IMR-90 (cell line): Measurements from ENCODE around the gene KRT34. TPM values are rescaled to one million over a fixed set of nuclear protein-coding genes. Genes with fewer than 3 reads are reported as not detected.

Source experiments
- ATAC-seq: fragments of 200-7000 bp; cut with Tn5 transposase; 2 replicates; pipeline ENCODE4 v1.9.1; 2020; ENCODE audit warnings: low read depth, mild to moderate bottlenecking, moderate library complexity
- BruUV-seq: library from RNA; stranded (reverse); fragments of 400-500 nt; replicated peaks from 2 replicates; lab custom pipeline; 2021; lab: Mats Ljungman, UMichigan
- CTCF ChIA-PET: fragments of 300-600 bp; formaldehyde crosslinking; extraction: SDS; loops from one replicate; lab custom pipeline; 2021; ENCODE audit warnings: antibody characterized with exemption; lab: Yijun Ruan, JAX
- POLR2A ChIA-PET: fragments of 300-600 bp; sonication (Branson Sonifier 250); formaldehyde crosslinking; loops from one replicate; lab custom pipeline; 2022; ENCODE audit warnings: antibody characterized with exemption; ENCODE audit not compliant: unreplicated experiment; lab: Charles Lee
- DNase-seq: peaks from one replicate; pipeline ENCODE4 v3.0.0; 2013
- H2AFZ ChIP-seq: replicated peaks from 2 replicates; pipeline ENCODE3; 2013; ENCODE audit warnings: low read length, mild to moderate bottlenecking; ENCODE audit not compliant: poor library complexity
- H2AK5ac ChIP-seq: 2 replicates; pipeline ENCODE4 v1.6.1; 2013; ENCODE audit warnings: low read depth, low read length, inconsistent platforms
- H2AK9ac ChIP-seq: replicated peaks from 2 replicates; pipeline ENCODE3; 2013; ENCODE audit warnings: mild to moderate bottlenecking, low read depth, low read length, moderate library complexity; ENCODE audit not compliant: poor library complexity
- H2BK120ac ChIP-seq: 2 replicates; pipeline ENCODE4 v1.6.1; 2013; ENCODE audit warnings: low read depth, low read length, inconsistent platforms
- H2BK15ac ChIP-seq: 3 replicates; pipeline ENCODE4 v1.6.1; 2013; ENCODE audit warnings: low read depth, low read length, inconsistent platforms
- H2BK20ac ChIP-seq: 2 replicates; pipeline ENCODE4 v1.6.1; 2013; ENCODE audit warnings: low read depth, mild to moderate bottlenecking, inconsistent platforms, low read length, moderate library complexity
- H2BK5ac ChIP-seq: 2 replicates; pipeline ENCODE4 v1.6.1; 2013; ENCODE audit warnings: mild to moderate bottlenecking, low read depth, low read length, inconsistent platforms; ENCODE audit not compliant: poor library complexity, severe bottlenecking
- H3K14ac ChIP-seq: replicated peaks from 2 replicates; pipeline ENCODE4 v1.6.1; 2013; ENCODE audit warnings: low read depth, low read length, inconsistent platforms
- H3K18ac ChIP-seq: 2 replicates; pipeline ENCODE4 v1.6.1; 2013; ENCODE audit warnings: low read depth, low read length, control low read depth
- H3K23ac ChIP-seq: 2 replicates; pipeline ENCODE4 v1.6.1; 2013; ENCODE audit warnings: low read depth, low read length, inconsistent platforms
- H3K27ac ChIP-seq: 2 replicates; pipeline ENCODE4 v1.5.1; 2013; ENCODE audit warnings: mild to moderate bottlenecking, control low read depth, low read length; ENCODE audit not compliant: insufficient read depth
- H3K27me3 ChIP-seq: 2 replicates; pipeline ENCODE4 v1.6.1; 2013; ENCODE audit warnings: low read length; ENCODE audit not compliant: control insufficient read depth, insufficient read depth
- H3K36me3 ChIP-seq: 2 replicates; pipeline ENCODE4 v1.6.1; 2013; ENCODE audit warnings: low read length, mixed read lengths; ENCODE audit not compliant: control insufficient read depth, insufficient read depth
- H3K4ac ChIP-seq: 2 replicates; pipeline ENCODE4 v1.6.1; 2013; ENCODE audit warnings: low read depth, low read length, inconsistent platforms
- H3K4me1 ChIP-seq: 2 replicates; pipeline ENCODE4 v1.6.1; 2013; ENCODE audit warnings: low read length, mixed read lengths; ENCODE audit not compliant: control insufficient read depth, insufficient read depth
- H3K4me2 ChIP-seq: 2 replicates; pipeline ENCODE4 v1.6.1; 2013; ENCODE audit warnings: low read depth, mild to moderate bottlenecking, control low read depth, low read length, moderate library complexity
- H3K4me3 ChIP-seq: 2 replicates; pipeline ENCODE4 v1.5.1; 2013; ENCODE audit warnings: low read depth, mild to moderate bottlenecking, control low read depth, low read length, moderate library complexity; ENCODE audit not compliant: insufficient read depth
- H3K56ac ChIP-seq: 2 replicates; pipeline ENCODE4 v1.6.1; 2013; ENCODE audit warnings: low read length, inconsistent platforms; ENCODE audit not compliant: insufficient read depth; ENCODE audit errors: extremely low read depth
- H3K79me1 ChIP-seq, 2 experiments: 2 replicates each; pipeline ENCODE4 v1.6.1; 2013; ENCODE audit warnings: low read length in 2 of 2, inconsistent platforms in 1 of 2, low read depth in 1 of 2
- H3K9ac ChIP-seq: 2 replicates; pipeline ENCODE4 v1.6.1; 2013; ENCODE audit warnings: low read depth, low read length, control low read depth
- H3K9me1 ChIP-seq: 2 replicates; pipeline ENCODE4 v1.6.1; 2013; ENCODE audit warnings: low read length, inconsistent platforms; ENCODE audit not compliant: insufficient read depth
- H3K9me3 ChIP-seq: 2 replicates; pipeline ENCODE4 v1.6.1; 2013; ENCODE audit warnings: low read length; ENCODE audit not compliant: control insufficient read depth, insufficient read depth
- H4K20me1 ChIP-seq: 2 replicates; pipeline ENCODE4 v1.6.1; 2013; ENCODE audit warnings: low read length, inconsistent platforms; ENCODE audit not compliant: insufficient read depth
- H4K5ac ChIP-seq: 2 replicates; pipeline ENCODE4 v1.6.1; 2013; ENCODE audit warnings: mild to moderate bottlenecking, low read depth, low read length, control low read depth
- H4K8ac ChIP-seq, 2 experiments: 2 replicates each; pipeline ENCODE4 v1.6.1; 2013; ENCODE audit warnings: low read depth in 2 of 2, low read length in 2 of 2, control low read depth in 1 of 2, inconsistent platforms in 1 of 2
- H4K91ac ChIP-seq: 2 replicates; pipeline ENCODE4 v1.6.1; 2013; ENCODE audit warnings: low read depth, low read length, inconsistent platforms; ENCODE audit not compliant: insufficient read depth
- CHD1 ChIP-seq: IDR thresholded peaks from 2 replicates; pipeline ENCODE4 v1.6.1; 2012; ENCODE audit warnings: low read depth, low read length, improper control_type of control experiment
- MAFK ChIP-seq: IDR thresholded peaks from 2 replicates; pipeline ENCODE4 v1.6.1; 2012; ENCODE audit warnings: low read depth, low read length, improper control_type of control experiment
- RCOR1 ChIP-seq: IDR thresholded peaks from 2 replicates; pipeline ENCODE4 v1.6.1; 2012; ENCODE audit warnings: mild to moderate bottlenecking, low read length, improper control_type of control experiment; ENCODE audit not compliant: insufficient replicate concordance
- WGBS, 2 experiments: methylation state at CpG; one replicate each; pipeline versions ENCODE4 v1.1.5 to v1.1.7; 2013; ENCODE audit warnings: missing lambda C conversion rate in 2 of 2; ENCODE audit not compliant: insufficient read length in 1 of 2; ENCODE audit errors: extremely low coverage in 2 of 2; 5-methylcytosine and 5-hydroxymethylcytosine counted together
- dilution Hi-C: fragments of 300-500 bp; cut with HindIII; formaldehyde crosslinking; loops from one replicate; pipeline ENCODE4 v1.14.3; 2018; ENCODE audit warnings: low sequenced_read_pairs; ENCODE audit not compliant: unreplicated experiment
- in situ Hi-C: fragments of 300-500 bp; cut with MboI; formaldehyde crosslinking; loops from 3 replicates; pipeline ENCODE4 v1.14.3; 2019; ENCODE audit warnings: low sequenced_read_pairs, inconsistent platforms, mixed read lengths
- intact Hi-C: fragments of 100-400 bp; cut with micrococcal nuclease; formaldehyde crosslinking; loops from 2 replicates; pipeline ENCODE4 v1.10.0; 2022
- polyA plus RNA-seq, 3 experiments: library from polyadenylated mRNA; depleted of rRNA; stranded (reverse); fragments of >200 nt; gene quantifications; 2 replicates each; pipeline ENCODE4 v1.2.3, GENCODE V29; 2012; ENCODE audit warnings: low replicate concordance in 1 of 3
- total RNA-seq: library from RNA; depleted of rRNA; stranded (reverse); fragments of >200 nt; gene quantifications from 2 replicates; pipeline ENCODE4 v1.2.3, GENCODE V29; 2012

Gene KRT34
- total and polyA plus RNA-seq, 2 of the 4 experiments (the other 2 are of a cell fraction): 3.4 to 3.6 TPM

DNA sequence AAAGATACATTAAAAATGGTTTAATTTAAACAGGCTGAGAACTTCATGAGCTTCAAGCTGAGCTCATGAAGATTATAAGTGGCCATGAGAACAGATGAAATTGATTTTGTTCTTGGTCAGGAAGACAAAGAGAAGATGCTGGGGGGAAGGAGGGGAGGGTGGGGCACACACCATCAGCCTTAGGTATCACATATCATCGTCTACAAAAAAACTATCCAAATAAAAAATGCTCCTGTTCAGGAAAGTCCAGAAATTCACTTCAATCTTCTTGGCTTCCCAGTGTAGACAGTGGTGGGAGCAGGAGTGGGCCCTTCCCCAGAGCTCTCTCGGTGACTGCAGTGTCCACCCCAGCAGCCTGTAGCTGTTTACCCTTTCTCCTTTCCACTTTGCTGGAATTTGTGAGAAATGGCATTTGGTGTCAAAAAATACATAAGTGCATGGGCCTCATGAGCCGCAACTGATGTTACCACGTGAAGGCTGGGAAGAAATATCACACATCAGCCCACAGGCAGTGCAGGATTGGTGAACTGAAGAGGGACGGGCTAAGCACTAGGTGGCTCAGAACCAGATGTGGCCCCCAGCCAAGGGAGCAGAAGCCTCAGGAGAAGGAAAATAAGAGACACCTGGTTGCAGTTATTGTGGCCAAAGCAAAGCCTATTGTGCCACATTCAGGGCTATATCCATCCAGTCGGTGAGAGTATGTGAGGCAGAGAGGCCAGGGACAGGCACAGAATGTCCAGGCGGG lies 36.2 kb upstream of the KRT34 start:
- intact Hi-C loops: no loop called here
- POLR2A ChIA-PET: no interaction called here

More for the DNA sequence above, 36.2 kb upstream of the KRT34 start:
- H2BK15ac ChIP-seq: peak overlapping the region; percentile 89; the same call in 2 of the 3 replicates
- DNase-seq (no peak), ATAC-seq (no peak)
- peak overlapping the region; percentile 84 for H4K5ac ChIP-seq
- CTCF ChIA-PET: interaction anchor here (1.9 kb wide), 1 partner anchor 130 kb away, joined by 4 read pairs; no protein-coding TSS in a partner anchor
- WGBS, 2 experiments: 100% methylated on average over 2 of the region's 7 CpGs; no CpG with 5 or more reads in 1 of the 2 experiments
- no TSS peak for BruUV-seq
- H3K79me1 ChIP-seq: no peaks in the 10 kb centered on the region
- H3K9me1 ChIP-seq: peaks cover 29% of the 10 kb centered on the region
- peak overlapping the region; percentile 83; the same call in 1 of the 2 replicates for H4K91ac ChIP-seq
- H2AK9ac ChIP-seq: peak overlapping the region; percentile 30
- no peak overlapping the region for H3K56ac ChIP-seq
- H3K4me2 ChIP-seq: no peak overlapping the region
- peak overlapping the region; percentile 31 for H2BK5ac ChIP-seq
- dilution Hi-C loops: no loop called here
- peak overlapping the region; percentile 38 to 40; a peak in 1 of 4 replicates for H4K8ac ChIP-seq
- H3K14ac ChIP-seq: peak overlapping the region; percentile 61
- TF ChIP-seq RCOR1: no peak
- TF ChIP-seq CHD1: no peak
- TF ChIP-seq MAFK: no peak
- H2AFZ ChIP-seq: no peak overlapping the region
- no peak overlapping the region for H3K4me3 ChIP-seq
- peak overlapping the region; percentile 76 for H3K4ac ChIP-seq
- no peaks in the 10 kb centered on the region for H3K9me3 ChIP-seq
- H3K9ac ChIP-seq: no peak overlapping the region
- no peaks in the 10 kb centered on the region for H4K20me1 ChIP-seq
- peak overlapping the region; percentile 82 for H2BK20ac ChIP-seq
- H3K18ac ChIP-seq: peak overlapping the region; percentile 14
- peak overlapping the region; percentile 64; the same call in 1 of the 2 replicates for H3K23ac ChIP-seq
- peaks cover 36% of the 10 kb centered on the region for H3K4me1 ChIP-seq
- no peaks in the 10 kb centered on the region for H3K27me3 ChIP-seq
- H3K27ac ChIP-seq: peak overlapping the region; percentile 41
- H2AK5ac ChIP-seq: peak overlapping the region; percentile 87
- in situ Hi-C loops: no loop called here
- no peaks in the 10 kb centered on the region for H3K36me3 ChIP-seq
- peak overlapping the region; percentile 84 for H2BK120ac ChIP-seq
